GM13976 (cell line): Measurements from ENCODE around the gene ZNF771.

Source experiments
- DNase-seq: peaks from one replicate; pipeline ENCODE4 v3.0.0; 2012; ENCODE audit warnings: low spot score
- in situ Hi-C: fragments of 300-500 bp; cut with MboI; formaldehyde crosslinking; loops from one replicate; pipeline ENCODE4 v1.12.0; 2022; ENCODE audit warnings: low sequenced_read_pairs, mixed read lengths, inconsistent platforms; ENCODE audit not compliant: unreplicated experiment
- TF ChIP-seq, protein P1 (sequence below): IDR thresholded peaks from 2 replicates; pipeline ENCODE4 v1.5.1; 2012; ENCODE audit warnings: borderline replicate concordance, mild to moderate bottlenecking; ENCODE audit not compliant: insufficient read depth; ENCODE audit errors: extremely low read depth, missing control alignments, control extremely low read depth

ZNF771 gene

GRCh38 chr16:30434852-30435251, 27.4 kb downstream of the ZNF771 start:
- in situ Hi-C loops = loop anchor here (10.0 to 25.0 kb wide), 2 partner anchors 90 to 177 kb away; partner anchors contain the start of genes ZNF689 and ZNF768

GRCh38 chr16:30437511-30438046, 30.2 kb downstream of the ZNF771 start:
- TF ChIP-seq, protein P1, sequence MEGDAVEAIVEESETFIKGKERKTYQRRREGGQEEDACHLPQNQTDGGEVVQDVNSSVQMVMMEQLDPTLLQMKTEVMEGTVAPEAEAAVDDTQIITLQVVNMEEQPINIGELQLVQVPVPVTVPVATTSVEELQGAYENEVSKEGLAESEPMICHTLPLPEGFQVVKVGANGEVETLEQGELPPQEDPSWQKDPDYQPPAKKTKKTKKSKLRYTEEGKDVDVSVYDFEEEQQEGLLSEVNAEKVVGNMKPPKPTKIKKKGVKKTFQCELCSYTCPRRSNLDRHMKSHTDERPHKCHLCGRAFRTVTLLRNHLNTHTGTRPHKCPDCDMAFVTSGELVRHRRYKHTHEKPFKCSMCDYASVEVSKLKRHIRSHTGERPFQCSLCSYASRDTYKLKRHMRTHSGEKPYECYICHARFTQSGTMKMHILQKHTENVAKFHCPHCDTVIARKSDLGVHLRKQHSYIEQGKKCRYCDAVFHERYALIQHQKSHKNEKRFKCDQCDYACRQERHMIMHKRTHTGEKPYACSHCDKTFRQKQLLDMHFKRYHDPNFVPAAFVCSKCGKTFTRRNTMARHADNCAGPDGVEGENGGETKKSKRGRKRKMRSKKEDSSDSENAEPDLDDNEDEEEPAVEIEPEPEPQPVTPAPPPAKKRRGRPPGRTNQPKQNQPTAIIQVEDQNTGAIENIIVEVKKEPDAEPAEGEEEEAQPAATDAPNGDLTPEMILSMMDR = no peak
- DNase-seq = no peak
- in situ Hi-C loops = loop anchor here (10.0 to 25.0 kb wide), 2 partner anchors 87 to 175 kb away; partner anchors contain the start of genes ZNF689 and ZNF768

More at GRCh38 chr16:30434852-30435251, 27.4 kb downstream of the ZNF771 start:
- no peak for DNase-seq
- TF ChIP-seq, protein P1 = no peak

DNA sequence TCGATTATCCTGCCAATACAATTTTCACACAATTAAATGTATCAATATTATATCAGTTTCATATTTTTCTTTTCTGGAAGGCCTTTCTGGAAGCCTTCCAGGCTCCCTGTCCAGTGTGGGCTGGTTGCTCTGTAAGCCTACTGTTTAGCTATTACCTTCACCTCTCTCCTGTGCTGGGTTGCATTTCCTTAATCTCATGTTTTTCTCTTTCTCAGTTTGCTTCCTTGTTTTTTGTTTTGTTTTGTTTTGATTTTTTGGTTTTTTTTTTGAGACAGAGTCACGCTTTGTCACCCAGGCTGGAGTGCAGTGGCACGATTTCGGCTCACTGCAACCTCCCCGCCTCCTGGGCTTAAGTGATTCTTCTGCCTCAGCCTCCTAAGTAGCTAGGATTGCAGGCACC, 31.4 kb downstream of the ZNF771 start:
- TF ChIP-seq, protein P1 = no peak
- in situ Hi-C loops = loop anchor here (10.0 to 25.0 kb wide), 2 partner anchors 86 to 173 kb away; partner anchors contain the start of genes ZNF689 and ZNF768
- no peak for DNase-seq

DNA sequence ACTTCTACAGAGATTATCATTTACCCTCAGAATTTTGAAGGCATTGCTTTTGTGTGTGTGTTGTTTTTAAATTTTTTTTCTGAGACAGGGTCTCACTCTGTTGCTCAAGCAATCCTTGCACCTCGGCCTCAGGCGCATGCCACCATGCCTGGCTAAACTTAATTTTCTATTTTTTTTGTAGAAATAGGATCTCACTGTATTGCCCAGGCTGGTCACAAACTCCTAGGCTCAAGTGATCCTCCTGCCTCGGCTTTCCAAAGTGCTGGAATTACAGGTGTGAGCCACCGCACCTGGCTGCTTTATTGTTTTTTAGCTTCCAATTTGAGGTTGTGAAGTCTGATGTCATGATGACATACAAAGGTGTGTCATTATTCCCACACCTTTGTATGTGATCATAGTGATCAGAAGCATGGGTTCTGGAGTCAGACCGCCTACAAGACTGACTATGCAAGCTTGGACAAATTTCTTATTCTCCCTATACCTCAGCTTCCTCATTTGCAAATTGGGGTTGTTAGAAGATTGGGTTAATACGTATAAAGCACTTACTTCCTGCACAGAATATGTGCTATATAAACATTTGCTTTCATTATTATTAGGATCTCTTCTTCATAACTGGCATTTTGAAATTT, 32.4 kb downstream of the ZNF771 start:
- in situ Hi-C loops = loop anchor here (10.0 to 25.0 kb wide), 2 partner anchors 85 to 172 kb away; partner anchors contain the start of genes ZNF689 and ZNF768
- no peak for DNase-seq
- TF ChIP-seq, protein P1 = no peak

GRCh38 chr16:30443631-30444030, 36.2 kb downstream of the ZNF771 start:
- no peak for DNase-seq
- TF ChIP-seq, protein P1 = no peak
- in situ Hi-C loops = loop anchor here (25.0 kb wide), 1 partner anchor 169 kb away; the partner anchor contains the start of gene ZNF689

DNA sequence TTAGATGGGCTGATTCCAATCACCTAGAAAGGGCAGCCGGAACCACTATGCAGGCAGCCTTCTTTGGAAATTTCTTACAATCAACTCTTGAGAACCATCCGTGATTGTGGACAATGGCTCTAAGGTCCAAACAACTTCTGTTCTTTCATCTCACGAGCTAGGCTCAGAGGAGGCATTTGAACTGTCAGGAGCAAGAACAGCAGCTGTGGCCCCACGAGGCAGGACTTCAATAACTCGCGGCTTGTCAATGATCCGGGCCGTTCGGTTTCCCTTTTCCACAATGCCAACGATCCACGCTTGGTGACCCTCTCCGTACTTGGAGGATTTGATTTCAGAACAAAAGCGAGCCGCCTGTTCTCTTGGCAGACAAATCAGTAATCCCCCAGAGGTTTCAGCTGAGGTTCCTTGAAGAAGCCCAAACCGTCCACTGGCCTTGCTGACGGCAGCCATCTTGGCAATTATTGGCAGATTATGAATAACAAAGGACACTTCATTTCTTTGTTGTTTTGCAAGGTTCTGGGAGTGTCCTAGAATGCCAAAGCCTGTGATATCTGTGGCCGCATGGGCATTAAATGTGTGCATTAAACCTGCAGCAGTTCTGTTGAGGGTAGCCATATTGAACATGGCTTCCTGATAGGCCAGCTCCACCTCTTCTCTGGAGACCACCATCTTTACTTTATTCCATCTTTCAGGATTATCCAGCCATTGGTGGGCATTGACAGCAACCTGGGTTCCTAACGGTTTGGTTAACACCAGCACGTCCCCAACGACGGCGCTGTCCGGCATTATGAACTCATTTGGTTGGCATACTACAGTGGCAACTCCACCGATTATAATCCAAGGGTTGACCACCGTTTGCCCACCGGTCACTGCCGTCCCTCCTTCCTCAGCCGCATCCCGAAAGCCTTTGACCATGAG, 37.1 kb downstream of the ZNF771 start:
- in situ Hi-C loops = loop anchor here (25.0 kb wide), 1 partner anchor 168 kb away; the partner anchor contains the start of gene ZNF689
- TF ChIP-seq, protein P1 = no peak
- no peak for DNase-seq
